GM21619 (cell line): ENCODE measurements around the gene CDK5RAP2.

ENCODE experiments used
- ATAC-seq: cut with Tn5 transposase; IDR thresholded peaks from one replicate; pipeline ENCODE4 v1.9.1; 2021; ENCODE audit not compliant: unreplicated experiment

Gene CDK5RAP2

GRCh38 chr9:120386390-120387131 is 193.4 kb downstream of the CDK5RAP2 start:
- no peak for ATAC-seq

GRCh38 chr9:120385606-120386389 is 194.2 kb downstream of the CDK5RAP2 start:
- ATAC-seq: no peak

GRCh38 chr9:120384925-120385272 is 195.1 kb downstream of the CDK5RAP2 start:
- ATAC-seq: no peak

- no peak for ATAC-seq
Observed at GRCh38 chr9:120383999-120384924, 195.7 kb downstream of the CDK5RAP2 start.

GRCh38 chr9:120383611-120383998 is 196.4 kb downstream of the CDK5RAP2 start:
- ATAC-seq: no peak

- ATAC-seq: no peak
Observed at GRCh38 chr9:120382453-120382852, 197.5 kb downstream of the CDK5RAP2 start.

- no peak for ATAC-seq
Observed at GRCh38 chr9:120381839-120382238, 198.1 kb downstream of the CDK5RAP2 start.

- no peak for ATAC-seq
Observed at GRCh38 chr9:120379611-120380010, 200.4 kb downstream of the CDK5RAP2 start.

GRCh38 chr9:120378680-120379079 is 201.3 kb downstream of the CDK5RAP2 start:
- no peak for ATAC-seq

GRCh38 chr9:120377268-120378159 is 202.5 kb downstream of the CDK5RAP2 start:
- no peak for ATAC-seq

GRCh38 chr9:120376101-120376500 is 203.9 kb downstream of the CDK5RAP2 start:
- ATAC-seq: no peak

- ATAC-seq: no peak
Observed at GRCh38 chr9:120375316-120375715, 204.7 kb downstream of the CDK5RAP2 start.

- no peak for ATAC-seq
Observed at GRCh38 chr9:120374817-120375216, 205.2 kb downstream of the CDK5RAP2 start.

- ATAC-seq: no peak
Observed at GRCh38 chr9:120374239-120374638, 205.7 kb downstream of the CDK5RAP2 start.

- no peak for ATAC-seq
Observed at GRCh38 chr9:120372040-120372439, 207.9 kb downstream of the CDK5RAP2 start.

GRCh38 chr9:120369608-120370220 is 210.3 kb downstream of the CDK5RAP2 start:
- ATAC-seq: no peak

GRCh38 chr9:120368799-120369198 is 211.2 kb downstream of the CDK5RAP2 start:
- ATAC-seq: no peak

- no peak for ATAC-seq
Observed at GRCh38 chr9:120366644-120367019, 213.3 kb downstream of the CDK5RAP2 start.

- no peak for ATAC-seq
Observed at GRCh38 chr9:120365386-120365785, 214.6 kb downstream of the CDK5RAP2 start.

- ATAC-seq: no peak
Observed at GRCh38 chr9:120363697-120364096, 216.3 kb downstream of the CDK5RAP2 start.
